K562 (cell line): ENCODE measurements around the gene SNUPN. TPM values are rescaled to one million over a fixed set of nuclear protein-coding genes. Genes with fewer than 3 reads are reported as not detected.

ENCODE experiments used
- ATAC-seq: fragments of 200-7000 bp; cut with Tn5 transposase; 3 replicates; pipeline ENCODE4 v1.9.1; 2020; ENCODE audit warnings: moderate library complexity
- BruUV-seq: library from RNA; stranded (reverse); fragments of 400-500 nt; replicated peaks from 2 replicates; lab custom pipeline; 2021; lab: Mats Ljungman, UMichigan
- CTCF ChIA-PET: fragments of 300-600 bp; formaldehyde crosslinking; extraction: SDS; loops from one replicate; lab custom pipeline; 2021; ENCODE audit warnings: low intra/inter-chr PET ratio; lab: Yijun Ruan, JAX
- POLR2A ChIA-PET: fragments of 300-600, 350-650 bp; sonication (Branson Sonifier 250); formaldehyde crosslinking; extraction: SDS; loops from one replicate; lab custom pipeline; 2021; ENCODE audit warnings: antibody characterized with exemption, inconsistent platforms; lab: Yijun Ruan, JAX
- DNase-seq, 4 experiments: peaks; one replicate each; pipeline versions ENCODE4 v3.0.0 to v3.0.0-alpha.2; 2011 to 2018; ENCODE audit warnings: low spot score in 3 of 4, mixed read lengths in 3 of 4; ENCODE audit errors: extremely low read depth in 1 of 4
- FAIRE-seq: peaks from 2 replicates; lab custom pipeline; 2011; peaks lifted over from hg19 to GRCh38; lab: Jason Lieb, UNC
- H2AFZ ChIP-seq: 2 replicates; pipeline ENCODE4 v1.6.0; 2011; ENCODE audit warnings: low read depth, low read length, control low read depth, inconsistent platforms
- H3K27ac ChIP-seq: fragments of 200-600 bp; 3 replicates; pipeline ENCODE4 v1.8.0; 2011; ENCODE audit warnings: low read depth, mild to moderate bottlenecking, control low read depth, inconsistent platforms, low read length, moderate library complexity, mixed read lengths; ENCODE audit errors: extremely low read depth
- H3K27me3 ChIP-seq, 2 experiments: fragments of 300-600 bp in 1 of 2; 2 replicates in 1 of 2; 3 replicates in 1 of 2; pipeline versions ENCODE4 v1.6.0 to v1.8.0; 2011; ENCODE audit warnings: inconsistent platforms in 2 of 2, low read length in 2 of 2, mild to moderate bottlenecking in 1 of 2, mixed read lengths in 1 of 2, moderate library complexity in 1 of 2; ENCODE audit not compliant: control insufficient read depth in 2 of 2, insufficient read depth in 2 of 2
- H3K36me3 ChIP-seq: fragments of 300-600 bp; 3 replicates; pipeline ENCODE4 v1.8.0; 2011; ENCODE audit warnings: mild to moderate bottlenecking, low read length, inconsistent platforms; ENCODE audit not compliant: control insufficient read depth, insufficient read depth
- H3K4me1 ChIP-seq, 2 experiments: fragments of 200-600 bp in 1 of 2; replicated peaks in 1 of 2; 2 replicates in 1 of 2; 3 replicates in 1 of 2; pipeline versions ENCODE4 v1.5.1 to v1.8.0; 2011; ENCODE audit warnings: inconsistent platforms in 2 of 2, low read length in 2 of 2, mild to moderate bottlenecking in 1 of 2, mixed read lengths in 1 of 2, moderate library complexity in 1 of 2; ENCODE audit not compliant: control insufficient read depth in 2 of 2, insufficient read depth in 2 of 2
- H3K4me2 ChIP-seq: 2 replicates; pipeline ENCODE4 v1.6.1; 2011; ENCODE audit warnings: low read length, control low read depth, inconsistent platforms, mixed read lengths; ENCODE audit not compliant: insufficient read depth
- H3K4me3 ChIP-seq: fragments of 200-600 bp; sonication (generic), shearing (Covaris generic); 2 replicates; pipeline ENCODE4 v1.5.1; 2016; ENCODE audit warnings: control low read depth, inconsistent platforms
- H3K79me2 ChIP-seq: fragments of 200-600 bp; 3 replicates; pipeline ENCODE4 v1.8.0; 2011; ENCODE audit warnings: low read length, inconsistent platforms; ENCODE audit not compliant: control insufficient read depth, insufficient read depth
- H3K9ac ChIP-seq, 2 experiments: 2 replicates each; pipeline versions ENCODE4 v1.6.0 to v1.6.1; 2011; ENCODE audit warnings: low read depth in 2 of 2, low read length in 2 of 2, control low read depth in 1 of 2, inconsistent platforms in 1 of 2, mild to moderate bottlenecking in 1 of 2, mixed read lengths in 1 of 2; ENCODE audit not compliant: insufficient read depth in 1 of 2
- H3K9me1 ChIP-seq: one replicate; pipeline ENCODE4 v1.6.0; 2011; ENCODE audit warnings: inconsistent platforms, mild to moderate bottlenecking, low read length, moderate library complexity; ENCODE audit not compliant: control insufficient read depth, insufficient read depth
- H3K9me3 ChIP-seq: replicated peaks from 2 replicates; pipeline ENCODE4 v1.5.1; 2011; ENCODE audit warnings: low read depth, low read length, inconsistent platforms; ENCODE audit not compliant: control insufficient read depth, insufficient read depth
- H4K20me1 ChIP-seq: replicated peaks from 2 replicates; pipeline ENCODE4 v1.6.1; 2011; ENCODE audit warnings: low read length, inconsistent platforms, mixed read lengths; ENCODE audit not compliant: control insufficient read depth, insufficient read depth
- ARID1B ChIP-seq: fragments of 450-650 bp; IDR thresholded peaks from 2 replicates; pipeline ENCODE4 v1.6.1; 2016; ENCODE audit warnings: antibody characterized with exemption, mild to moderate bottlenecking, inconsistent platforms
- BMI1 ChIP-seq: fragments of 150-350 bp; IDR thresholded peaks from 2 replicates; pipeline ENCODE4 v1.6.1; 2014; ENCODE audit warnings: low read length
- CBFA2T2 ChIP-seq: fragments of 450-650 bp; conservative IDR thresholded peaks from 2 replicates; pipeline ENCODE4 v1.6.1; 2017; ENCODE audit warnings: mild to moderate bottlenecking
- EP300 ChIP-seq: IDR thresholded peaks from 2 replicates; pipeline ENCODE4 v1.6.1; 2012; ENCODE audit warnings: low read length, improper control_type of control experiment
- FOSL1 ChIP-seq: fragments of 200-800 bp; sonication (Bioruptor generic); conservative IDR thresholded peaks from 2 replicates; pipeline ENCODE4 v1.6.1; 2016; ENCODE audit warnings: missing genetic modification characterization, missing compliant biosample characterization
- KDM1A ChIP-seq, 2 experiments: fragments of 450-650 bp; IDR thresholded peaks; 2 replicates each; pipeline ENCODE4 v1.6.1; 2016; ENCODE audit warnings: mild to moderate bottlenecking in 2 of 2
- MLX ChIP-seq, 2 experiments: fragments of 450-650 bp in 1 of 2; sonication (generic) in 1 of 2; formaldehyde crosslinking; conservative IDR thresholded peaks; 2 replicates each; pipeline versions ENCODE4 v1.4.0 to v1.8.1; 2020 to 2022; ENCODE audit warnings: mild to moderate bottlenecking in 1 of 2, missing genetic modification reagents in 1 of 2
- MTA2 ChIP-seq: fragments of 450-650 bp; IDR thresholded peaks from 2 replicates; pipeline ENCODE4 v1.6.1; 2016; ENCODE audit warnings: low read depth
- MXD1 ChIP-seq: fragments of 250-450 bp; sonication (Bioruptor Pico); IDR thresholded peaks from 2 replicates; pipeline ENCODE4 v1.8.0; 2021; ENCODE audit warnings: borderline replicate concordance, mild to moderate bottlenecking, moderate library complexity; ENCODE audit not compliant: poor library complexity, severe bottlenecking
- PHB2 ChIP-seq: fragments of 450-650 bp; IDR thresholded peaks from 2 replicates; pipeline ENCODE4 v1.6.1; 2017; ENCODE audit warnings: low read depth
- PPARD ChIP-seq: fragments of 250-450 bp; sonication (Bioruptor Pico); IDR thresholded peaks from 2 replicates; pipeline ENCODE4 v1.8.0; 2022; ENCODE audit warnings: inconsistent platforms, mild to moderate bottlenecking, moderate library complexity
- TCF15 ChIP-seq: fragments of 250-450 bp; sonication (Bioruptor Pico); IDR thresholded peaks from 2 replicates; pipeline ENCODE4 v1.8.0; 2022; ENCODE audit warnings: moderate library complexity, mild to moderate bottlenecking, inconsistent platforms
- TCF7L2 ChIP-seq: fragments of 150-350 bp; IDR thresholded peaks from 2 replicates; pipeline ENCODE4 v1.6.1; 2016; ENCODE audit warnings: low read depth, mild to moderate bottlenecking, low read length, moderate library complexity
- THRB ChIP-seq: fragments of 450-650 bp; formaldehyde crosslinking; conservative IDR thresholded peaks from 2 replicates; pipeline ENCODE4 v1.4.0; 2022; ENCODE audit warnings: mild to moderate bottlenecking, missing genetic modification characterization
- ZNF23 ChIP-seq: fragments of 250-450 bp; sonication (Bioruptor Pico); IDR thresholded peaks from 2 replicates; pipeline ENCODE4 v1.4.0; 2020; ENCODE audit warnings: mild to moderate bottlenecking
- ZNF274 ChIP-seq: IDR thresholded peaks from 2 replicates; pipeline ENCODE4 v1.6.1; 2011; ENCODE audit warnings: low read depth, mild to moderate bottlenecking, low read length, moderate library complexity, borderline replicate concordance
- ZNF511 ChIP-seq: sonication (generic); formaldehyde crosslinking; IDR thresholded peaks from 2 replicates; pipeline ENCODE4 v1.8.0; 2022; ENCODE audit warnings: mild to moderate bottlenecking, missing genetic modification reagents
- ZNF79 ChIP-seq: fragments of 250-450 bp; sonication (Bioruptor Pico); IDR thresholded peaks from 2 replicates; pipeline ENCODE4 v1.4.0; 2020; ENCODE audit warnings: low read depth, mild to moderate bottlenecking, moderate library complexity
- WGBS: fragments of 100-300 bp; shearing (Covaris generic); methylation state at CpG from one replicate; pipeline ENCODE4 v1.1.6; 2016; ENCODE audit warnings: low coverage, mixed read lengths; ENCODE audit not compliant: insufficient coverage; ENCODE audit errors: missing lambda C conversion rate; 5-methylcytosine and 5-hydroxymethylcytosine counted together
- in situ Hi-C: fragments of 300-500 bp; cut with MboI; formaldehyde crosslinking; loops from 4 replicates; pipeline ENCODE4 v1.15.0; 2018; ENCODE audit warnings: inconsistent platforms, mixed read lengths
- intact Hi-C: fragments of 100-400 bp; cut with micrococcal nuclease; formaldehyde crosslinking; loops from 2 replicates; pipeline ENCODE4 v1.14.2; 2022
- polyA plus RNA-seq, 8 experiments: library from polyadenylated mRNA; depleted of rRNA in 4 of 8; stranded (reverse) in 5 of 8; unstranded in 3 of 8; fragments of >200 nt; fragmentation: Nextera tagmentation in 2 of 8; fragmentation: Illumina TruSeq in 1 of 8; extraction: Ambion mirVana in 2 of 8; extraction: Trizol in 1 of 8; gene quantifications; 2 replicates each; pipeline versions ENCODE4 v1.2.1 to v1.2.3, GENCODE V29; 2011 to 2014; ENCODE audit warnings: inconsistent platforms in 1 of 8, missing spikeins in 1 of 8
- total RNA-seq, 7 experiments: library from RNA; depleted of rRNA in 6 of 7; stranded (reverse); fragments of >200 nt in 6 of 7; fragmentation: Illumina TruSeq in 2 of 7; extraction: Trizol in 2 of 7; gene quantifications; 2 replicates each; pipeline versions ENCODE4 v1.2.1 to v1.2.3, GENCODE V29; 2011 to 2021; ENCODE audit warnings: low replicate concordance in 1 of 7

SNUPN gene
- total and polyA plus RNA-seq, 9 of the 15 experiments (the other 6 are each of a cell fraction or from before 2014, with no cell fraction given): 32.2 to 78.3 (median 40.0) TPM

- TF ChIP-seq MLX (CRISPR knock-in tag; conservative IDR thresholded peaks at IDR 0.05) (no peak), ZNF274 (no peak), EP300 (0 out of 2 replicates have a peak, but pooled peaks have one; percentile 4), ZNF511 (CRISPR knock-in tag) (no peak), BMI1 (no peak), ARID1B (peak; percentile 77)
- TF ChIP-seq, all 486 proteins: peak for 18
These were observed 33.7 kb downstream of the SNUPN start (continued) for GRCh38 chr15:75591655-75592364.

- ChIA-PET CTCF (no interaction called here), POLR2A (interaction anchor here (0.7 to 1.4 kb wide), 6 partner anchors 8 to 119 kb away, joined by 3 to 4 read pairs (median 3); partner anchors contain the start of gene PTPN9)
- Histone ChIP-seq H2AFZ (no peak overlapping the region), H3K4me3 (no peak overlapping the region), H3K9ac (no peak overlapping the region), H3K9me1 (no peaks in the 10 kb centered on the region), H4K20me1 (peaks cover 4% of the 10 kb centered on the region), H3K4me1 (peaks cover 5 to 14% of the 10 kb centered on the region in 2 experiments; a peak in 3 of 5 replicates), H3K79me2 (no peaks in the 10 kb centered on the region), H3K4me2 (peak overlapping the region; percentile 10; the same call in 1 of the 2 replicates), H3K36me3 (peaks cover 8% of the 10 kb centered on the region; the same call in 1 of the 3 replicates), H3K9me3 (no peaks in the 10 kb centered on the region), H3K27me3 (no peaks in the 10 kb centered on the region), H3K27ac (peak overlapping the region; percentile 13; the same call in 1 of the 3 replicates)
- in situ Hi-C loops: no loop called here
- BruUV-seq: no TSS peak
- intact Hi-C loops: no loop called here
- ATAC-seq (peak; percentile 52), DNase-seq (peak in 2 of 4 experiments; percentile 35 to 47), FAIRE-seq (no peak)
- 36% methylated on average over 2 of the region's 2 CpGs for WGBS
- TF ChIP-seq CBFA2T2: peak; percentile 17; the same call in 1 of the 2 replicates
- TF ChIP-seq ZNF23: no peak
- no peak for TF ChIP-seq KDM1A (IDR thresholded peaks at IDR 0.05)
- peak; percentile 31; the same call in 1 of the 2 replicates for TF ChIP-seq MTA2
- no peak for TF ChIP-seq TCF15 (CRISPR knock-in tag)
- no peak for TF ChIP-seq TCF7L2
- TF ChIP-seq FOSL1 (tag): no peak
- TF ChIP-seq MXD1 (CRISPR knock-in tag): no peak
- no peak for TF ChIP-seq PPARD
- no peak for TF ChIP-seq PHB2
- no peak for TF ChIP-seq ZNF79 (CRISPR knock-in tag)
- TF ChIP-seq THRB (CRISPR knock-in tag): no peak
These were observed 35.3 kb downstream of the SNUPN start for GRCh38 chr15:75590239-75590638.
